Caco-2 (cell line): ENCODE measurements around the gene HIP1R. TPM values are rescaled to one million over a fixed set of nuclear protein-coding genes. Genes with fewer than 3 reads are reported as not detected.
A peak's percentile ranks its signal among the peaks of the same experiment; 100 is the strongest.

Source experiments
- BruUV-seq: library from RNA; stranded (reverse); fragments of 400-500 nt; replicated peaks from 2 replicates; lab custom pipeline; 2021; lab: Mats Ljungman, UMichigan
- CTCF ChIA-PET: fragments of 300-600 bp; sonication (Branson Sonifier 250); formaldehyde crosslinking; loops from one replicate; lab custom pipeline; 2022; ENCODE audit warnings: antibody characterized with exemption; lab: Charles Lee
- POLR2A ChIA-PET: fragments of 300-600 bp; sonication (Branson Sonifier 250); formaldehyde crosslinking; loops from one replicate; lab custom pipeline; 2022; ENCODE audit warnings: antibody characterized with exemption; lab: Charles Lee
- DNase-seq, 2 experiments: peaks; one replicate each; pipeline versions ENCODE4 v3.0.0 to v3.0.0-alpha.2; 2020 to 2022
- H3K27me3 ChIP-seq: replicated peaks from 2 replicates; pipeline ENCODE4 v1.6.0; 2011; ENCODE audit warnings: low read length; ENCODE audit not compliant: control insufficient read depth, insufficient read depth
- H3K36me3 ChIP-seq: 2 replicates; pipeline ENCODE4 v1.5.1; 2011; ENCODE audit warnings: low read length; ENCODE audit not compliant: control insufficient read depth, insufficient read depth
- H3K4me1 ChIP-seq: fragments of 250-450 bp; sonication (Bioruptor Pico); 2 replicates; pipeline ENCODE4 v1.5.1; 2020; ENCODE audit warnings: mild to moderate bottlenecking
- H3K4me3 ChIP-seq: 2 replicates; pipeline ENCODE4 v1.5.1; 2011; ENCODE audit warnings: low read depth, mild to moderate bottlenecking, control low read depth, low read length
- H3K9me3 ChIP-seq: fragments of 250-450 bp; sonication (Bioruptor Pico); 2 replicates; pipeline ENCODE4 v1.5.1; 2020; ENCODE audit warnings: mild to moderate bottlenecking, moderate library complexity
- H3K27ac Mint-ChIP-seq: one replicate; pipeline ENCODE4 v1.8.0; 2022; ENCODE audit warnings: mixed read lengths; ENCODE audit not compliant: unreplicated experiment
- H3K27me3 Mint-ChIP-seq: one replicate; pipeline ENCODE4 v1.8.0; 2022; ENCODE audit warnings: mixed read lengths; ENCODE audit not compliant: insufficient read depth, unreplicated experiment
- H3K36me3 Mint-ChIP-seq: one replicate; pipeline ENCODE4 v1.8.0; 2022; ENCODE audit warnings: mild to moderate bottlenecking, mixed read lengths; ENCODE audit not compliant: insufficient read depth, unreplicated experiment
- H3K4me1 Mint-ChIP-seq: one replicate; pipeline ENCODE4 v1.8.0; 2022; ENCODE audit warnings: low read depth, mixed read lengths; ENCODE audit not compliant: unreplicated experiment
- H3K4me3 Mint-ChIP-seq: one replicate; pipeline ENCODE4 v1.8.0; 2022; ENCODE audit warnings: mild to moderate bottlenecking, moderate library complexity, mixed read lengths; ENCODE audit not compliant: unreplicated experiment
- H3K9me3 Mint-ChIP-seq: one replicate; pipeline ENCODE4 v1.8.0; 2022; ENCODE audit warnings: mixed read lengths; ENCODE audit not compliant: unreplicated experiment
- CTCF ChIP-seq, 2 experiments: fragments of 200-600 bp in 1 of 2; IDR thresholded peaks; 1 replicate in 1 of 2; 2 replicates in 1 of 2; pipeline versions ENCODE4 v1.5.1 to v1.8.0; 2011 to 2022; ENCODE audit warnings: antibody characterized with exemption in 1 of 2, control low read depth in 1 of 2, inconsistent platforms in 1 of 2, low read depth in 1 of 2, low read length in 1 of 2, mild to moderate bottlenecking in 1 of 2, moderate library complexity in 1 of 2; ENCODE audit not compliant: insufficient read depth in 1 of 2, severe bottlenecking in 1 of 2, unreplicated experiment in 1 of 2
- intact Hi-C: fragments of 100-400 bp; cut with micrococcal nuclease; formaldehyde crosslinking; loops from one replicate; pipeline ENCODE4 v1.10.0; 2022; ENCODE audit not compliant: unreplicated experiment
- total RNA-seq: library from RNA; stranded (reverse); gene quantifications from 2 replicates; pipeline ENCODE4 v1.2.3, GENCODE V29; 2022

Gene HIP1R
- total RNA-seq, 1 experiment from 2014 or later, result 13.8 TPM

- no peaks in the 10 kb centered on the region for H3K9me3 ChIP-seq
- H3K27ac Mint-ChIP-seq, result no peak overlapping the region
- H3K4me3 Mint-ChIP-seq, result no peak overlapping the region
- H3K36me3 ChIP-seq, result peaks cover 1% of the 10 kb centered on the region; the same call in 1 of the 2 replicates
- no peaks in the 10 kb centered on the region for H3K9me3 Mint-ChIP-seq
- H3K36me3 Mint-ChIP-seq, result peaks cover 12% of the 10 kb centered on the region
- intact Hi-C loops, result loop anchor here (10.0 kb wide), 1 partner anchor 64 kb away; the partner anchor contains the start of gene CCDC62
- ChIA-PET CTCF (no interaction called here), POLR2A (no interaction called here)
- peaks cover 49% of the 10 kb centered on the region for H3K4me1 Mint-ChIP-seq
- DNase-seq, result no peak
- no peaks in the 10 kb centered on the region for H3K27me3 ChIP-seq
- peaks cover 39% of the 10 kb centered on the region for H3K4me1 ChIP-seq
- H3K27me3 Mint-ChIP-seq, result no peaks in the 10 kb centered on the region
- no TSS peak for BruUV-seq
- TF ChIP-seq CTCF (IDR thresholded peaks at IDR 0.05; ENCODE audit: insufficient read depth in 1 of 2, low read depth in 1 of 2, low read length in 1 of 2, severe bottlenecking in 1 of 2, unreplicated experiment in 1 of 2), result no peak
- no peak overlapping the region for H3K4me3 ChIP-seq
Observed at GRCh38 chr12:122838841-122839240, 3.6 kb downstream of the HIP1R start.

DNA sequence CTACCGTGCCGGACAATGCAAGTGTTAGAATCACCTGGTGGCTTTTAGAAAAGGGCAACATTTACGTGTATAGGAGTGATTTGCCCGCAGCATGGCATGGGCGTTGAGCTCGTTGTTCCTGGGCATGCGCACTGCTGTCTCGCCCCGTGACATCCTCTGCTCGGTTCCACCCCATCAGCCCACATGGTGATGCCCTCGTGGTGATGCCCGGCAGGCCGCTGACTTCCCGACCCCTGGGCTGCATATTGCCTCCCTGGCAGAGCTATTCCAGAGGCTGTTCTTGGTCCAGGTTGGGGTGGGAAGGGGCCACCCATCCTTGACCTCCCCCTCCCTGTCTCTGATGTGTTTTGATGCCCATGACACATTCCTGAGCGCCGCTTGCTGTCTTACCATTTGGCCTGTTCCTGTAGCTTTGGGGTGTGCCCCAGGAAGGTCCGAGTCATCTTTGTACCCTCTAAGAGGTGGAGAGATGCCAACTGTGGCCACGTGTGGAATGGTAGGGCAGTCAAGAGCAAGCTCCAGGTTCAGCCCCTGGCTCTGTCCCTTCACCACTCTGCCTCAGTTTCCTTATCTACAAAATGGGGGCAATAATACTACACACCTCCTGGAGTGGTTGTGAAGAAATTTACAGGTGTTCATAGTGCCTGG lies 4.8 kb downstream of the HIP1R start:
- TF ChIP-seq CTCF (IDR thresholded peaks at IDR 0.05; ENCODE audit: insufficient read depth in 1 of 2, low read depth in 1 of 2, low read length in 1 of 2, severe bottlenecking in 1 of 2, unreplicated experiment in 1 of 2), result no peak
- Mint-ChIP-seq H3K36me3 (peaks cover 12% of the 10 kb centered on the region), H3K4me3 (no peak overlapping the region), H3K27ac (no peak overlapping the region), H3K27me3 (no peaks in the 10 kb centered on the region), H3K9me3 (no peaks in the 10 kb centered on the region), H3K4me1 (peaks cover 45% of the 10 kb centered on the region)
- Histone ChIP-seq H3K4me1 (peaks cover 31% of the 10 kb centered on the region), H3K27me3 (no peaks in the 10 kb centered on the region), H3K9me3 (no peaks in the 10 kb centered on the region), H3K4me3 (no peak overlapping the region), H3K36me3 (peaks cover 1% of the 10 kb centered on the region; the same call in 1 of the 2 replicates)
- POLR2A ChIA-PET, result no interaction called here
- CTCF ChIA-PET, result no interaction called here
- no peak for DNase-seq
- no TSS peak for BruUV-seq
- intact Hi-C loops, result loop anchor here (10.0 kb wide), 1 partner anchor 65 kb away; the partner anchor contains the start of gene CCDC62

DNA sequence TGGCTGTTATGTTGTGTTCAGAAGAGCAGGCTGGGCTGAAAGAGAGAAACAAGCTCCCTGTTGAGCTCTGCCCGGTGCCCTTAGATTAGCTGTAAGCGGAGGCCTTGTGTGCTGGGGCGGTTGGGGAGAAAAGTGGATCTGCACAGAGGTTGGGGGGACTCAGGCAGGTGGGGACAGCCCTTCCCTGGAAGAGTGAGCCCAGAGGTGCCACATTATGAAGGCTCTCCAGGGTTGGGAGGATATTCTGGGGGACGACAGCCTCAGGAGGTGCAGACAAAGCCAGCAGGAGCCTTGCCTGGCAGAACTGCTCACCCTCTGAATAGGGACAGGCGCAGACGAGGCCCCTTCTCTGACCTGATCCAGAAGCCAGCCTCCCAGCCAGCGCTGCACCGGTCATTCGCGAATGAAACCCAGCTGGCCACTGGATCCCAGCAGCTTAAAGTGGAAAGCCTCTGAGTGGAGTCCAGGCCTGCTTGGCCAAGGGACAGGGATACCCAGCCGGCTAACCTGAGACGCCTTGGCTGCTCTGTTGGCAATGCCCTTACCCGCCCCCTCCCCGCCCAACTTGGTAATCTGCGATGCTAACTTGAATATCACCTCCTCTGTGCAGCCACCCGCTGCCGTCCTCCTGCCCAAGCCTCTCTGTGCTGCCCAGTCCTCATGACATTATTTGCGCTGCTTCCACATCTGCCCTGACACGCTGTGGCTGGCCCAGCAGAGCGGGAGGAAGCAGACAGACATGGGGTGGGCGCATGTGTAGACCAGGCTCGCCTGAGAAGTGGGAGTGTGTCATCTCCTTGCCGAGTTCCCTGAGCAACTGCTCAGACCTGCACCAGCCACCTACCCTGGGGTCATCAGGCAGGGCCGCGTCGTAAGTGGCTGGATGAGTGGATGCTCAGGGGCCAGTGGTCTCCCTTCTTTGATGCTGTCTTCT lies 5.6 kb downstream of the HIP1R start:
- H3K4me3 ChIP-seq, result no peak overlapping the region
- peaks cover 1% of the 10 kb centered on the region; the same call in 1 of the 2 replicates for H3K36me3 ChIP-seq
- intact Hi-C loops, result no loop called here
- no peaks in the 10 kb centered on the region for H3K9me3 ChIP-seq
- no peaks in the 10 kb centered on the region for H3K27me3 ChIP-seq
- Mint-ChIP-seq H3K27me3 (no peaks in the 10 kb centered on the region), H3K4me3 (no peak overlapping the region), H3K4me1 (peaks cover 45% of the 10 kb centered on the region), H3K9me3 (no peaks in the 10 kb centered on the region), H3K27ac (peak overlapping the region; percentile 49), H3K36me3 (peaks cover 12% of the 10 kb centered on the region)
- DNase-seq, result peak in 1 of 2 experiments; percentile 30
- ChIA-PET POLR2A (no interaction called here), CTCF (no interaction called here)
- TF ChIP-seq CTCF (IDR thresholded peaks at IDR 0.05; ENCODE audit: insufficient read depth in 1 of 2, low read depth in 1 of 2, low read length in 1 of 2, severe bottlenecking in 1 of 2, unreplicated experiment in 1 of 2), result no peak
- no TSS peak for BruUV-seq
- H3K4me1 ChIP-seq, result peaks cover 31% of the 10 kb centered on the region
